BLaER1 treated with 17β-estradiol and CSF1 and Interleukin-3, amounts not matched to agents 10 nM and 100 nM (cell line): ENCODE measurements around the gene OPRL1.

Experiments used
- H3K27ac ChIP-seq, 11 experiments: shearing (Covaris generic); formaldehyde crosslinking; 2 replicates each; pipeline ENCODE4 v1.8.1; 2022
- H3K27me3 ChIP-seq, 11 experiments: shearing (Covaris generic); formaldehyde crosslinking; 2 replicates each; pipeline ENCODE4 v1.8.1; 2022
- H3K36me3 ChIP-seq, 11 experiments: shearing (Covaris generic); formaldehyde crosslinking; 2 replicates each; pipeline ENCODE4 v1.8.1; 2022
- H3K4me1 ChIP-seq, 10 experiments: shearing (Covaris generic); formaldehyde crosslinking; 2 replicates each; pipeline ENCODE4 v1.8.1; 2022
- H3K4me2 ChIP-seq, 11 experiments: shearing (Covaris generic); formaldehyde crosslinking; 2 replicates each; pipeline ENCODE4 v1.8.1; 2022
- H3K4me3 ChIP-seq, 10 experiments: shearing (Covaris generic); formaldehyde crosslinking; 2 replicates each; pipeline ENCODE4 v1.8.1; 2022
- H3K9ac ChIP-seq, 11 experiments: shearing (Covaris generic); formaldehyde crosslinking; 2 replicates each; pipeline ENCODE4 v1.8.1; 2022
- H3K9me3 ChIP-seq, 11 experiments: shearing (Covaris generic); formaldehyde crosslinking; replicated peaks in 1 of 11; 2 replicates each; pipeline ENCODE4 v1.8.1; 2022
- H4K20me1 ChIP-seq, 11 experiments: shearing (Covaris generic); formaldehyde crosslinking; 2 replicates each; pipeline ENCODE4 v1.8.1; 2022
- Cebpa-rat ChIP-seq, 11 experiments: shearing (Covaris generic); IDR thresholded peaks; 2 replicates each; pipeline ENCODE4 v1.8.1; 2022

Gene OPRL1

DNA sequence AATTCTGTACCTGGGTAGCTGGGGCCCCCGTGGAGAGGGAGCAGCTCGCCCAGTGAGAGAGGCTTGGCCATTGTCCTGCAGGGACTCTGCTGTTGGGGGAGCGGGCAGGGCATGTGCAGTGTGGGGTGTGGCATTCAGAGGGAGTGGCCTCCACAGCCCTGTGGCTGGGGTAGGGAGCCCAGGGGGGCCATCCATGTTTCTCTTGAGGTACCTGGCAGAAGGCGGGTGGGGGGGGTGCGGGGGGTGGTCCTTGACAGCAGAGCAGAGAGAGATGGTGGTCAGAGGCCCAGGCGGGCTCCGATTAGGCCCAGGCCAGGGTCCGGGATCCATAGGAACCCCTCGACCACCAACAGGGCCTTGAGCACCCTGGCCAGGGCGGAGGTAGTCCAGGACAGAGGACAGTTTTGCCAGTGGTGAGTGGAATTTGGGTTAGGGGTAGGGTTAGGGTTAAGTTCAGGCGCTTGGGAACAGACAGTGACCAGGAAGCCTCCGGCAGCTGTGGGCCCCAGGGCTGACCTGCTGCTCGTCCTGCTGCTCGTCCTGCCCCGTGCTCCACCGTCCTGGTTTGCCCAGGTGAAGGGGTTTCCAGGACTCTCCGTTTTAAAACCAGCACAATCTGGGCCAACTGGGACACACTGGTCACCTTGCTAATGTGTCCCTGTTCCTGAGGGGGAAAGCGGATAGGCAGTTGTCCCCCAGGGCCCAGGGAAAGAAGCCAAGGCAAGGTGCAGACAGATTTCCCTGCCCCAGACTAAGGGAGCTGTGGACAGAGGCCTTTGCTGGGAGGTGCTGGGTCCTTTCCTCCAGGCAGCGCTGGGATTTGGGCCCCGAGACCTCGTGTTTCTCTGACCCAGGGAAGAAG, 59.5 kb downstream of the OPRL1 start:
- H3K9me3 ChIP-seq, result peaks cover under 1 to 8% (median 4%) of the 10 kb centered on the region in 11 experiments; a peak in 17 of 22 replicates
- H3K27me3 ChIP-seq, result no peaks in the 10 kb centered on the region
- no peak overlapping the region for H3K4me3 ChIP-seq
- no peak for TF ChIP-seq Cebpa-rat (IDR thresholded peaks at IDR 0.05)
- no peaks in the 10 kb centered on the region for H4K20me1 ChIP-seq
- peaks cover 10 to 28% (median 19%) of the 10 kb centered on the region in 10 experiments for H3K4me1 ChIP-seq
- no peak overlapping the region for H3K9ac ChIP-seq
- H3K36me3 ChIP-seq, result no peaks in the 10 kb centered on the region
- H3K27ac ChIP-seq, result no peak overlapping the region
- no peak overlapping the region for H3K4me2 ChIP-seq

DNA sequence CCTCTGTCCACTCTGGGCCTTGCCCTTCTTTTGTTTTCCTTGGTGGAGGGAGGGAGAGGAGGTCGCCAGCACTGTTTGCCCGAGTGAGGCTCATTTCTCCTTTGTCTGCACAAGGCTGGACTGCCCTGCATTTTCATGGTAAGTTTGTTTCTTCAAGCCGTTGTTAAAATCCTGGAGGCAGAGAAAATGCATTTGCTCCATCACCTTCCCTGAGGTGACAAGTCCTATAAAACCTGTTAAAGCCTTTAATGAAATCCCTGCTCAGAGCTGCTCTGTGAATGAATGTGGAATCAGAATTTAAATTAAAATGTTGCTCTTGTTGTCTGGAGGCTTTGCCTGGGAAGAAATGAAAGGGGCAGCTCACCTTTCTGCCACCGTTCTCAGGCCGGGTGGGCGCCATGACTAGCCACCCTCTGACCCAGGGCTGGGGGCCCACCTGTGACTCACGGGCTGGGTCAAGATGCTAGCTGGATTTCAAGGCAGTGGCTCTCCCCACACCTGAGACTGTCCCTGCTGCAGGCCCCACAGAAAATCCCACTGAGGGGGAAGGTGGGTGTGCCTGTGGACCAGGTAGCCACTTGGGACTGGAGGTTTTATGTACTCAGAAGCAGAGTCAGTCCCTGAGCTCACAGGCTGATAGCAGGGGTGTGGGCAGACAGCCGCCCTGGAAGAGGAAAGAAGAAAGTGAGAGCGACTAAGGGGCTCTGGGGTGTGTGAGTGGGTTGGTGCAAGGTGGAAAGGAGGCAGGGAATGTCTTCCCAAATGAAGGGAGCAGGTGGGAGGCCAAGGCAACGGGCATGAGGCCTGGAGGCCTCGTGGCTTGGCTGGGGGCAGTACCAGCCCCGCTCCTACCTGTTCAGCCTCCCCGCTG, 60.4 kb downstream of the OPRL1 start:
- Histone ChIP-seq H3K4me3 (no peak overlapping the region), H3K36me3 (no peaks in the 10 kb centered on the region), H3K9me3 (peaks cover 10 to 16% (median 13%) of the 10 kb centered on the region in 11 experiments), H3K27ac (no peak overlapping the region), H3K4me2 (no peak overlapping the region), H3K4me1 (peaks cover 10 to 28% (median 19%) of the 10 kb centered on the region in 10 experiments), H3K9ac (no peak overlapping the region), H3K27me3 (no peaks in the 10 kb centered on the region), H4K20me1 (no peaks in the 10 kb centered on the region)
- TF ChIP-seq Cebpa-rat (IDR thresholded peaks at IDR 0.05), result no peak

DNA sequence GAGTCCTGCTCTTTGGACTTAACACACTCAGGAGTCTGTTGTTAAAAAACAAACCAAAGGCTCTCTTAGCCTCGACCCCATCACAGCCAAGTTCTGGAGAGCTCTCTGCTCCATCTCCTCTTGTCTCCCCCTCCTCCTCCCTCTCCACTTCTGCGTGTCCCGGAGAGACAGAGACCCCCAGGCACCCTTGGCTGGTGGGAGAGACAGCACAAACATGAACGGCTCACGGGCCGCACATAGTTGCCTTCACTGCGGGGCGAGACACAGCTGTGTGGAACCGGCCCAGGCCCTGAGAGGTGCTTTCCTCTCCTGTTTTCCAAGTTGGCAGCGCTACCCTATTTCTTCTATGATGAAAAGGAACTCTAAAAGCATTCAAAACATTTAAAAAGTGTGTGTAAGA, 61.1 kb downstream of the OPRL1 start:
- Histone ChIP-seq H3K9ac (no peak overlapping the region), H3K27me3 (no peaks in the 10 kb centered on the region), H3K36me3 (no peaks in the 10 kb centered on the region), H3K9me3 (peaks cover 16 to 23% (median 19%) of the 10 kb centered on the region in 11 experiments), H4K20me1 (no peaks in the 10 kb centered on the region), H3K4me2 (no peak overlapping the region), H3K4me3 (no peak overlapping the region), H3K27ac (no peak overlapping the region), H3K4me1 (peaks cover 10 to 28% (median 19%) of the 10 kb centered on the region in 10 experiments)
- no peak for TF ChIP-seq Cebpa-rat (IDR thresholded peaks at IDR 0.05)

DNA sequence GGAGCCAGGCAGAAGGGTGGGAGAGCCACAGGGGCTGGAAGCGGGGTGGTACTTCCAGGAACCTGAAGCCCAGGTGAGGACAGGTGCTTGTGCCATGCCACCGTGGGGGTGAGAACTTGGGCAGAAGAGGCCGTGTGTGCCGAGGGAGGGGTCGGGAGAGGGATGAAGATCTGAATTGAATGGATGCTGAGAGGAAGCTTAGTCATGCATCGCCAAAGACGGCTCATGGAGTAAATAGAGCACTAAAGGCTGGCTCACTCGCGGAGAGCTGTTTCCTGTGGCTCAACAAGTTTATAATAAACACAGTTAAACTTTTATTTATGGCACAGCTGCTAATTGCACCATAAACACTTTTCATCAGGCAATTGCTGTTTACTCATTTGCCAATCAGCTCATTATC, 62.7 kb downstream of the OPRL1 start:
- Histone ChIP-seq H3K9me3 (peaks cover 17 to 25% (median 19%) of the 10 kb centered on the region in 11 experiments), H3K4me2 (peak overlapping the region; percentile 45 to 85 (median 78)), H4K20me1 (no peaks in the 10 kb centered on the region), H3K4me3 (no peak overlapping the region), H3K36me3 (no peaks in the 10 kb centered on the region), H3K27me3 (no peaks in the 10 kb centered on the region), H3K9ac (peak overlapping the region in 2 of 11 experiments; percentile 21 to 41; a peak in 4 of 22 replicates), H3K27ac (peak overlapping the region in 5 of 11 experiments; percentile 25 to 71 (median 59); a peak in 8 of 22 replicates), H3K4me1 (peaks cover 10 to 26% (median 19%) of the 10 kb centered on the region in 10 experiments)
- TF ChIP-seq Cebpa-rat (IDR thresholded peaks at IDR 0.05), result no peak

DNA sequence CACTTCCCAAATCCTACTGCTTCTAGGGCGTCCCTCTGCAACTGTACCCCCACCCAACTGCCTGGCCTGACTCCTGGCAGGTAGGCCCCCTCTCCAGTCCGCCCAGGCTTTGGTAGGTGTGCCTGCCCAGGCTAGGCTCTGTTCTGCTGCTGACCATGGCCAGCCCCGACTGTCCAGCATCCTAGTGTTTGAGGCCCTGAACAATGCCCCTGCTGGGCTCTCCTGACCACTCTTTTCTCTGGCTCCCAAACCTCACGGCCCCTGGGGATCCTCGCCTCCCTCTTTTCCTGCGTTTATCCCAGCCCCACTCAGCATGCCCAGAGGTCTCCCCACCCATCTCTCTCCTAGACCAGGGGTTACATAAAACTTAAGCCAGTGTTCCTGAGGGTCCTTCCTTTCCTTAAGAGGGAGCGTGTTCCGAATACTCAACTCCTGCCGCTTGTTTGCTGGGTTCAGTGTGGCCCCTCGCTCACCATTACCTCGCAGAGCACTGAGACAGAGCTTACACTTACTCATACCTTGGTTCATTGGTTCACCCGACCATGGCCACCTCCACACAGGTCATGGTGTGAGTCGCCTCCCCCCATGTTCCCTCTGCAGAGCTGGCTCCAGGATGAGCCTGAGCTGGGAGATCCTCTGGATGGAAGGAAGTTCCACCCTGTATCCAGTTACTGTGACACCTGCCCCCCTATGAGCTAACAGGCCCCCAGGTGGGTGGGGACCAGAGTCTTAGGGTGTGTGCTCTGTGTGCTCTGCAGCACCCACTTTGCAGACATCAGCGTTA, 63.3 kb downstream of the OPRL1 start:
- Histone ChIP-seq H3K4me1 (peaks cover 10 to 25% (median 19%) of the 10 kb centered on the region in 10 experiments), H3K9me3 (peaks cover 17 to 25% (median 19%) of the 10 kb centered on the region in 11 experiments), H3K9ac (peak overlapping the region in 2 of 11 experiments; percentile 21 to 41; a peak in 4 of 22 replicates), H3K27ac (peak overlapping the region in 6 of 11 experiments; percentile 13 to 71 (median 50); a peak in 10 of 22 replicates), H3K4me3 (no peak overlapping the region), H4K20me1 (no peaks in the 10 kb centered on the region), H3K36me3 (no peaks in the 10 kb centered on the region), H3K4me2 (peak overlapping the region; percentile 45 to 85 (median 78)), H3K27me3 (no peaks in the 10 kb centered on the region)
- no peak for TF ChIP-seq Cebpa-rat (IDR thresholded peaks at IDR 0.05)

DNA sequence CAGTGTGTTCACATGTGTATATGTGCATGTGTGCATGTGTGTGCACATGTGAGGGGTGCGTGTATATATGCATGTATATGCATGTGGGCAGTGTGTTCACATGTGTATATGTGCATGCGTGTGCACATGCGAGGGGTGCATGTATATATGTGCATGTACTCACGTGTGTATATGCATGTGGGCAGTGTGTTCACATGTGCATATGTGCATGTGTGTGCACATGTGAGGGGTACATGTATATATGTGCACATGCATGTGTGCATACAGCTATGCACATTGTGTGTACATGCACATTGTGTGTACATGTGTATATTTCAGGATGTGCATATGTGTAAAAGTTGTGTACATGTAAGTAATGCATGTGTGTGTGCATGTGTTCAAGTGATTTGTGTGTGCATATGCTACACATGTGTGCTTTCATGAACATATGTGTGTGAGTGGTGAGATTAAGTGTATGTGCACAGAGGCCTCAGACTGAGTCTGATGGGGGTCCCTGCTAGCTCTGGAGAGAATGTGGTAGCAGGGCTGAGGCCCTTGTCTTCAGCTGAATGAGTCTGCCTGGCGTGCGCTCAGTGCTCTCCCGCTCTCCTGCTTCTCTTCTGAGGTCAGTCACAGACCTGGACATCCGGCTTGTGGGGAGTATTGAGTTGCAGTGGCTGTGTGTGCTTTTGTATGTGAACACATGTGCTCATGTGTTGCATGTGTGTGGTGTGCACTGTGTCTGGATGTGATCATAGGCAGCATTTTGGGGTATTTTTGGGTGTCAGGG, 64.4 kb downstream of the OPRL1 start:
- Histone ChIP-seq H3K36me3 (no peaks in the 10 kb centered on the region), H4K20me1 (no peaks in the 10 kb centered on the region), H3K9me3 (peaks cover 17 to 25% (median 21%) of the 10 kb centered on the region in 11 experiments), H3K4me3 (no peak overlapping the region), H3K27me3 (no peaks in the 10 kb centered on the region), H3K9ac (no peak overlapping the region), H3K27ac (no peak overlapping the region), H3K4me1 (peaks cover 10 to 25% (median 19%) of the 10 kb centered on the region in 10 experiments), H3K4me2 (no peak overlapping the region)
- no peak for TF ChIP-seq Cebpa-rat (IDR thresholded peaks at IDR 0.05)

DNA sequence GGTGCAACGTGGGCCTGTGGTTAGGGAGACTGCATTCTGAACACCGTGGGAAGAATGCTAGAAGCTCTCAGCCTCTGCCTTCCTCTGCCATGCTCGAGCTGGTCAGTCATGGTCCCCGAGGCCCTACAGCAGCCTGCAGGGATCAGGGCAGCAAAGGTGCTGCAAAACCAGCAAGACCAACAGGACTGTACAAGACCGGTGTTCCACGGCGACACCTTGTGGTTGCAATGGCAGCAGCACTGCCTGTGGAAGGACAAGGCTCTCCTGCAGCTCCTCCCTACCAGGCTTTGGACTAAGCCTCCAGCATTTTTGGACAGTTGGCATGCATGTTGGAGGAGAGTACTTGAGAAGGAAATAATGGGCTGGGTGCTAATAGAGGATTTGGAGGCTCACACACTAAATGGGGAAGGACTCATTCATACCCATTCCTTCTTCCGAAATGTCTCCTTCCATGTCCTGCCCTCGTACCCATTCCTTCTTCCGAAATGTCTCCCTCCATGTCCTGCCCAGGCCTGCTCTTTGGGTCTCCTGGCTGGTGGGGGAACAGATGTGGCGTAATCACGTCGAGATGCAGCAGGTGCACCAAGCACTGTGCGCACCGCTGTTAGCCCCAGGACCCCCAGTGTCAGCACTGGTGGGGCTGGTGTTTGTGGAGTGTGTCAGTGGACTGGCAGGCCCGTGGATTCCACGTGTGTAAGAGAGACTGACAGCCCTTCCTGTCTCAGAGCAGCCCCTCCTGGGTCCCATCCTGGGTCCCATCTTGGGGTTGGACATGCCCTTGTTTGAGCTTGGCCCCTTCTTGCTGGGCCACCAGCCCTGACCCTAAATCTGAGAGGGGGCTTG, 65.8 kb downstream of the OPRL1 start:
- Histone ChIP-seq H3K9me3 (peaks cover 17 to 29% (median 22%) of the 10 kb centered on the region in 11 experiments), H3K9ac (no peak overlapping the region), H3K36me3 (no peaks in the 10 kb centered on the region), H3K4me2 (no peak overlapping the region), H3K4me3 (peak overlapping the region in 1 of 10 experiments; percentile 6; a peak in 1 of 20 replicates), H3K27ac (no peak overlapping the region), H3K4me1 (peaks cover 10 to 25% (median 19%) of the 10 kb centered on the region in 10 experiments), H4K20me1 (no peaks in the 10 kb centered on the region), H3K27me3 (no peaks in the 10 kb centered on the region)
- TF ChIP-seq Cebpa-rat (IDR thresholded peaks at IDR 0.05), result no peak
